ENCODE data around the gene SIRT5.

SIRT5 gene

GRCh38 chr6:13554929-13555333, 19.5 kb upstream of the SIRT5 start:
- Histone ChIP-seq H3K4me3 (ENCODE audit: low read depth, low read length) (no peak overlapping the region), H3K27ac (no peak overlapping the region), H3K9me3 (ENCODE audit: severe bottlenecking) (peaks cover 2% of the 10 kb centered on the region), H3K27me3 (ENCODE audit: insufficient read depth, low read depth, severe bottlenecking) (no peaks in the 10 kb centered on the region), H3K36me3 (no peaks in the 10 kb centered on the region)
- no peak for DNase-seq
- no peak for TF ChIP-seq CTCF (IDR thresholded peaks at IDR 0.05; ENCODE audit: low read depth, low read length)

- Histone ChIP-seq H3K4me3 (ENCODE audit: low read depth, low read length) (no peak overlapping the region), H3K9me3 (ENCODE audit: severe bottlenecking) (peaks cover 2% of the 10 kb centered on the region), H3K36me3 (no peaks in the 10 kb centered on the region), H3K27ac (no peak overlapping the region), H3K27me3 (ENCODE audit: insufficient read depth, low read depth, severe bottlenecking) (no peaks in the 10 kb centered on the region)
- TF ChIP-seq CTCF (IDR thresholded peaks at IDR 0.05; ENCODE audit: low read depth, low read length) = no peak
- no peak for DNase-seq
These were observed 16.6 kb upstream of the SIRT5 start for GRCh38 chr6:13557841-13558240.

DNA sequence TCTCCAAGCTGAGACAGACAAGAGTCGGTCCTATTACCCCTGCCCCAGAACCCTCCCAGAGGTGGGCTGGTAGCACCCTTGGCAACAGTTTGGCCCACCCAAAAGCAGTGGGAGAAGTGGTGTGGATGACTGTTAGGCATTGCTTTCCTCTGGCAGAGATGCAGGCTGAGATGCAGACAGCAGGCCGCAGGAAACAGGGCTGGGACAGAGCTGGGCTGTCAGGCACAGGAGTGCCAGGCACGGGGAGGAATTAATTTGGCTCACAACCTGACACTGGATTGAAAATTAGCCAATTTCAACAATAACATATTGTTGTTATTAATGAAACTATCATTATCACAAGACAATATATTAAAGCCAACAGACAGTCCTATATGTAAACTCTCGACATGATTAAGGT, 15.7 kb upstream of the SIRT5 start:
- H3K4me3 ChIP-seq (ENCODE audit: low read depth, low read length) = no peak overlapping the region

DNA sequence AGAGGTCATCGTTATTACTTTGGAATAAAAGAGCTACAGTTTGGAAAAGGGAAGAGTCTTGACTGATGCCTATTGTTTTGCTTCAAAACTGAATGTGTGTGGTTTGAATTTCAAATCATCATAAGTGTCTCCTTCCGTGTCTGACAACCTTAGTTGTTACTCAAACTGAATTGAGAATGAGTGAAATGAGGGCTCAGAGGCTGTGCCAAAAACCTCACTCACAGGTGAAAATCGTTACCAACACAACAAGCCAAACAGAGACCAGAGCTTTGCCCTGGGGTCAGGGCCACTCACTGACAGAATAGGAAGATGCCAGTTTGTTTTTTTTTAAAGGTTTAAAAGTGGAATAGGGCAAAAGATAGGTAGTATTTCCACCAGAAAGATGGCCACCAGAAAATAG, 15.2 kb upstream of the SIRT5 start:
- no peak for DNase-seq
- H3K4me3 ChIP-seq (ENCODE audit: low read depth, low read length) = no peak overlapping the region
- no peaks in the 10 kb centered on the region for H3K9me3 ChIP-seq (ENCODE audit: severe bottlenecking)
- no peak overlapping the region for H3K27ac ChIP-seq
- no peak for TF ChIP-seq CTCF (IDR thresholded peaks at IDR 0.05; ENCODE audit: low read depth, low read length)
- no peaks in the 10 kb centered on the region for H3K27me3 ChIP-seq (ENCODE audit: insufficient read depth, low read depth, severe bottlenecking)
- no peaks in the 10 kb centered on the region for H3K36me3 ChIP-seq

More for the DNA sequence above, 15.7 kb upstream of the SIRT5 start:
- Histone ChIP-seq H3K36me3 (no peaks in the 10 kb centered on the region), H3K9me3 (ENCODE audit: severe bottlenecking) (no peaks in the 10 kb centered on the region), H3K27me3 (ENCODE audit: insufficient read depth, low read depth, severe bottlenecking) (no peaks in the 10 kb centered on the region), H3K27ac (no peak overlapping the region)
- TF ChIP-seq CTCF (IDR thresholded peaks at IDR 0.05; ENCODE audit: low read depth, low read length) = no peak
- DNase-seq = no peak

DNA sequence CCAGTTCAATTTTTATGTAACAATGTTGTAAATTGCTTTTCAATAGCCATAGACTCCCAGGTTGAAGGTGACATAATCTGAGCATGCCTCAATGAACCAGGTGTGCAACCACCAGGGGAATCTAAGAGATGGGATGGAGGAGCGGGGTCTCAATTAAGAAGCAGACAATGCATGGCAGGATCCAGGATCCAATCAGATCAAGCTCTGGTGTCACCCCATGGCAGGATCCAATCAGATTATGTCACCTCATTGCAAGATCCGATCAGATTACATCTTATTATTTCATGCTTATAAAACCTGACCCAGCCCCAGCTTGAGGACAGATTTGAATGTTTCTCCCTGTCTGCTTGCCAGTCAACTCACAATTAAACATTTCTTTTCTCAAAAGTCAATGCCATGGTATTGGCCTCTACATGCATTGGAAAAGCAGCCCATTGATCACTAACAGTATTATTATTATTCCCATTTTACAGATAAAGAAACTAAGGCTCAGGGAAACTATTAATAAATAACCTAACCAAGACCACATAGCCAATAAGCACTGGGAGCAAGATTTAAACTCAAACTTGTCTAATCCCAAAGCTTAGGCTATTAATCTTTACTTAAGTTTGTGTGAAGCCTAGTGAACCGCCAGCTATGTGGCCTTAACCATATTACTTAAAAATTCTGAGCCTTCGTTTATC, 14.3 kb upstream of the SIRT5 start:
- H3K27me3 ChIP-seq (ENCODE audit: insufficient read depth, low read depth, severe bottlenecking) = no peaks in the 10 kb centered on the region
- no peak for TF ChIP-seq CTCF (IDR thresholded peaks at IDR 0.05; ENCODE audit: low read depth, low read length)
- no peaks in the 10 kb centered on the region for H3K9me3 ChIP-seq (ENCODE audit: severe bottlenecking)
- H3K27ac ChIP-seq = no peak overlapping the region
- no peak overlapping the region for H3K4me3 ChIP-seq (ENCODE audit: low read depth, low read length)
- DNase-seq = no peak
- H3K36me3 ChIP-seq = no peaks in the 10 kb centered on the region

GRCh38 chr6:13560651-13561044, 13.8 kb upstream of the SIRT5 start:
- no peak for DNase-seq

More at GRCh38 chr6:13560651-13561044, 13.8 kb upstream of the SIRT5 start:
- no peaks in the 10 kb centered on the region for H3K27me3 ChIP-seq (ENCODE audit: insufficient read depth, low read depth, severe bottlenecking)
- TF ChIP-seq CTCF (IDR thresholded peaks at IDR 0.05; ENCODE audit: low read depth, low read length) = no peak
- H3K36me3 ChIP-seq = no peaks in the 10 kb centered on the region
- no peak overlapping the region for H3K4me3 ChIP-seq (ENCODE audit: low read depth, low read length)
- no peak overlapping the region for H3K27ac ChIP-seq
- H3K9me3 ChIP-seq (ENCODE audit: severe bottlenecking) = no peaks in the 10 kb centered on the region
